Activated B cell treated with CpG ODN at 0.5 μM for 24 hours (primary cell): ENCODE results near the gene KCNF1. TPM values are rescaled to one million over a fixed set of nuclear protein-coding genes. Genes with fewer than 3 reads are reported as not detected.

Source experiments
- ATAC-seq: fragments of 200-7000 bp; cut with Tn5 transposase; one replicate; pipeline ENCODE4 v1.10.0; 2021; ENCODE audit warnings: low read depth, mild to moderate bottlenecking, moderate library complexity
- CTCF ChIA-PET: fragments of 350-600 bp; sonication (Branson Sonifier 250); formaldehyde crosslinking; loops from one replicate; lab custom pipeline; 2021; ENCODE audit warnings: antibody characterized with exemption; lab: Charles Lee
- POLR2A ChIA-PET: fragments of 350-600 bp; sonication (Branson Sonifier 250); formaldehyde crosslinking; loops from one replicate; lab custom pipeline; 2021; ENCODE audit warnings: antibody characterized with exemption; lab: Charles Lee
- DNase-seq: peaks from one replicate; pipeline ENCODE4 v3.0.0; 2022
- H3K27ac Mint-ChIP-seq: one replicate; pipeline ENCODE4 v1.8.0; 2020; ENCODE audit warnings: mixed read lengths
- H3K27me3 Mint-ChIP-seq: one replicate; pipeline ENCODE4 v1.8.0; 2021; ENCODE audit warnings: mixed read lengths
- H3K36me3 Mint-ChIP-seq: one replicate; pipeline ENCODE4 v1.8.0; 2021; ENCODE audit warnings: low read depth, mixed read lengths
- H3K4me1 Mint-ChIP-seq: one replicate; pipeline ENCODE4 v1.8.0; 2021; ENCODE audit warnings: mixed read lengths
- H3K4me3 Mint-ChIP-seq: one replicate; pipeline ENCODE4 v1.8.0; 2020; ENCODE audit warnings: mild to moderate bottlenecking, mixed read lengths
- H3K9me3 Mint-ChIP-seq: one replicate; pipeline ENCODE4 v1.8.0; 2020; ENCODE audit warnings: mixed read lengths
- CTCF ChIP-seq: fragments of 200-600 bp; IDR thresholded peaks from one replicate; pipeline ENCODE4 v1.8.0; 2022; ENCODE audit warnings: antibody characterized with exemption, mild to moderate bottlenecking
- intact Hi-C: fragments of 100-400 bp; cut with micrococcal nuclease; formaldehyde crosslinking; loops from one replicate; pipeline ENCODE4 v1.15.1; 2024
- total RNA-seq: library from RNA; stranded (reverse); gene quantifications from 2 replicates; pipeline ENCODE4 v1.2.3, GENCODE V29; 2022

KCNF1 gene
- total RNA-seq, 1 donor from 2014 or later = not detected

- H3K36me3 Mint-ChIP-seq = no peaks in the 10 kb centered on the region
- no peak for TF ChIP-seq CTCF
- peaks cover 28% of the 10 kb centered on the region for H3K27me3 Mint-ChIP-seq
- DNase-seq (no peak), ATAC-seq (no peak)
- H3K4me1 Mint-ChIP-seq = no peaks in the 10 kb centered on the region
- no peak overlapping the region for H3K4me3 Mint-ChIP-seq
- CTCF ChIA-PET = no interaction called here
- POLR2A ChIA-PET = no interaction called here
- H3K27ac Mint-ChIP-seq = no peak overlapping the region
- intact Hi-C loops = no loop called here
- peaks cover 7% of the 10 kb centered on the region for H3K9me3 Mint-ChIP-seq
Observed at GRCh38 chr2:10949835-10950234, 38.1 kb downstream of the KCNF1 start.

- TF ChIP-seq CTCF = no peak
- ATAC-seq = no peak
- ChIA-PET POLR2A (no interaction called here), CTCF (no interaction called here)
- H3K27me3 Mint-ChIP-seq = peaks cover 17% of the 10 kb centered on the region
- no peaks in the 10 kb centered on the region for H3K36me3 Mint-ChIP-seq
- no peak overlapping the region for H3K4me3 Mint-ChIP-seq
- intact Hi-C loops = no loop called here
- no peak for DNase-seq
- H3K9me3 Mint-ChIP-seq = peaks cover 5% of the 10 kb centered on the region
- no peak overlapping the region for H3K27ac Mint-ChIP-seq
- no peaks in the 10 kb centered on the region for H3K4me1 Mint-ChIP-seq
Observed at GRCh38 chr2:10951558-10952414, 40.1 kb downstream of the KCNF1 start.

GRCh38 chr2:10954416-10954815, 42.7 kb downstream of the KCNF1 start:
- ChIA-PET POLR2A (no interaction called here), CTCF (no interaction called here)
- no peaks in the 10 kb centered on the region for H3K36me3 Mint-ChIP-seq
- peaks cover 5% of the 10 kb centered on the region for H3K9me3 Mint-ChIP-seq
- no peaks in the 10 kb centered on the region for H3K4me1 Mint-ChIP-seq
- H3K27ac Mint-ChIP-seq = no peak overlapping the region
- peaks cover 7% of the 10 kb centered on the region for H3K27me3 Mint-ChIP-seq
- TF ChIP-seq CTCF = no peak
- ATAC-seq (no peak), DNase-seq (no peak)
- intact Hi-C loops = no loop called here
- H3K4me3 Mint-ChIP-seq = no peak overlapping the region

- H3K4me3 Mint-ChIP-seq = no peak overlapping the region
- peaks cover 5% of the 10 kb centered on the region for H3K9me3 Mint-ChIP-seq
- ATAC-seq (no peak), DNase-seq (no peak)
- H3K27ac Mint-ChIP-seq = no peak overlapping the region
- intact Hi-C loops = no loop called here
- no peak for TF ChIP-seq CTCF
- CTCF ChIA-PET = no interaction called here
- no peaks in the 10 kb centered on the region for H3K36me3 Mint-ChIP-seq
- H3K4me1 Mint-ChIP-seq = no peaks in the 10 kb centered on the region
- peaks cover 7% of the 10 kb centered on the region for H3K27me3 Mint-ChIP-seq
- POLR2A ChIA-PET = no interaction called here
Observed at GRCh38 chr2:10954856-10955818, 43.4 kb downstream of the KCNF1 start.
